ENCODE results near the gene RPS14. TPM values are rescaled to one million over a fixed set of nuclear protein-coding genes. Genes with fewer than 3 reads are reported as not detected.

RPS14 gene
- total and polyA plus RNA-seq, 10 of the 15 experiments (the other 5 are each of a cell fraction or from before 2014, with no cell fraction given), result 2,295 to 4,047 (median 2,787) TPM

- no peak; the same call in 1 of the 2 replicates for TF ChIP-seq USF2 (IDR thresholded peaks at IDR 0.05; ENCODE audit: borderline replicate concordance, low read depth, low read length)
- TF ChIP-seq RBBP5 (conservative IDR thresholded peaks at IDR 0.05), result peak; percentile 96
- peak; percentile 64; the same call in 1 of the 2 replicates for TF ChIP-seq ZSCAN29 (IDR thresholded peaks at IDR 0.05)
- TF ChIP-seq GABPA (IDR thresholded peaks at IDR 0.05; ENCODE audit: low read depth), result peak; percentile 98
- TF ChIP-seq ZNF592 (IDR thresholded peaks at IDR 0.05), result no peak
- no peak; the same call in 1 of the 2 replicates for TF ChIP-seq NFIC (IDR thresholded peaks at IDR 0.05; ENCODE audit: low read depth, low read length)
- TF ChIP-seq EGR1 (IDR thresholded peaks at IDR 0.05; ENCODE audit: borderline replicate concordance in 1 of 2, low read depth in 2 of 2, low read length in 2 of 2), result peak in 1 of 2 experiments; percentile 65; a peak in 2 of 3 replicates
- no peak for TF ChIP-seq CHD4 (IDR thresholded peaks at IDR 0.05)
- peak; percentile 77 for TF ChIP-seq ZNF24 (IDR thresholded peaks at IDR 0.05)
- TF ChIP-seq TARDBP (IDR thresholded peaks at IDR 0.05; ENCODE audit: borderline replicate concordance), result no peak
- peak; percentile 90; the same call in 1 of the 2 replicates for TF ChIP-seq GATAD2B (conservative IDR thresholded peaks at IDR 0.05; ENCODE audit: low read depth)
- TF ChIP-seq RELA (IDR thresholded peaks at IDR 0.05; ENCODE audit: borderline replicate concordance, partially characterized antibody), result peak; percentile 84
- peak; percentile 98 for TF ChIP-seq TAF1 (IDR thresholded peaks at IDR 0.05; ENCODE audit: borderline replicate concordance, low read depth, low read length)
- no peak for TF ChIP-seq PAX8 (IDR thresholded peaks at IDR 0.05)
- peak; percentile 72 for TF ChIP-seq MAX (IDR thresholded peaks at IDR 0.05; ENCODE audit: low read depth, low read length)
- TF ChIP-seq NKRF (conservative IDR thresholded peaks at IDR 0.05), result peak; percentile 83
- no peak for TF ChIP-seq SUPT20H (IDR thresholded peaks at IDR 0.05; ENCODE audit: borderline replicate concordance, control insufficient read depth, low read depth, low read length)
- TF ChIP-seq ZNF207 (IDR thresholded peaks at IDR 0.05; ENCODE audit: borderline replicate concordance), result peak; percentile 97
- 0 out of 2 replicates have a peak, but pooled peaks have one; percentile 14 for TF ChIP-seq EED (IDR thresholded peaks at IDR 0.05; ENCODE audit: low read depth)
- TF ChIP-seq POLR2AphosphoS5 (IDR thresholded peaks at IDR 0.05; ENCODE audit: low read length), result peak; percentile 98
- peak; percentile 86 for TF ChIP-seq MXI1 (IDR thresholded peaks at IDR 0.05; ENCODE audit: low read depth, low read length)
These were observed at the start of gene RPS14 (continued) for GRCh38 chr5:150449517-150450339.

All from GM12878 (cell line).